ENCODE results near the gene SPATA31E1. TPM values are rescaled to one million over a fixed set of nuclear protein-coding genes. Genes with fewer than 3 reads are reported as not detected.
A peak's percentile ranks its signal among the peaks of the same experiment; 100 is the strongest.

Gene SPATA31E1
- total and polyA plus RNA-seq, 9 of the 15 experiments (the other 6 are each of a cell fraction or from before 2014, with no cell fraction given) = not detected

- Histone ChIP-seq H3K4me2 (ENCODE audit: insufficient read depth, low read length) (no peak overlapping the region), H3K27me3 (ENCODE audit: control insufficient read depth in 2 of 2, insufficient read depth in 2 of 2, low read length in 2 of 2) (peaks cover 0 to 9% of the 10 kb centered on the region in 2 experiments; a peak in 3 of 5 replicates), H3K27ac (ENCODE audit: extremely low read depth, low read depth, low read length) (no peak overlapping the region), H2AFZ (ENCODE audit: low read depth, low read length) (no peak overlapping the region), H3K9ac (ENCODE audit: insufficient read depth in 1 of 2, low read depth in 2 of 2, low read length in 2 of 2) (no peak overlapping the region), H4K20me1 (replicated peaks; ENCODE audit: control insufficient read depth, insufficient read depth, low read length) (no peaks in the 10 kb centered on the region), H3K79me2 (ENCODE audit: control insufficient read depth, insufficient read depth, low read length) (no peaks in the 10 kb centered on the region), H3K36me3 (ENCODE audit: control insufficient read depth, insufficient read depth, low read length) (no peaks in the 10 kb centered on the region), H3K9me1 (ENCODE audit: control insufficient read depth, insufficient read depth, low read length) (no peaks in the 10 kb centered on the region), H3K4me3 (no peak overlapping the region), H3K9me3 (replicated peaks; ENCODE audit: control insufficient read depth, insufficient read depth, low read depth, low read length) (no peaks in the 10 kb centered on the region), H3K4me1 (replicated peaks in 1 of 2; ENCODE audit: control insufficient read depth in 2 of 2, insufficient read depth in 2 of 2, low read length in 2 of 2) (peaks cover 0 to 4% of the 10 kb centered on the region in 2 experiments; a peak in 3 of 5 replicates)
- ChIA-PET CTCF (ENCODE audit: low intra/inter-chr PET ratio) (no interaction called here), POLR2A (no interaction called here)
- DNase-seq (ENCODE audit: extremely low read depth in 1 of 4, low spot score in 3 of 4) (no peak), FAIRE-seq (no peak), ATAC-seq (no peak)
- intact Hi-C loops (cut with micrococcal nuclease) (no loop called here), in situ Hi-C loops (cut with MboI) (no loop called here)
- TF ChIP-seq RNF219 (CRISPR knock-in tag; IDR thresholded peaks at IDR 0.05) (no peak), ZNF12 (CRISPR knock-in tag; IDR thresholded peaks at IDR 0.05) (no peak), EP300 (IDR thresholded peaks at IDR 0.05; ENCODE audit: low read length) (no peak), ZBTB11 (CRISPR knock-in tag; IDR thresholded peaks at IDR 0.05) (no peak), ZC3H8 (IDR thresholded peaks at IDR 0.05) (no peak), PHTF2 (CRISPR knock-in tag; IDR thresholded peaks at IDR 0.05) (no peak), PBX2 (CRISPR knock-in tag; IDR thresholded peaks at IDR 0.05; ENCODE audit: low read depth) (no peak), PBX2 (tag; conservative IDR thresholded peaks at IDR 0.05; ENCODE audit: low read depth) (0 out of 2 replicates have a peak, but pooled peaks have one; percentile 6), ZNF175 (CRISPR knock-in tag; IDR thresholded peaks at IDR 0.05; ENCODE audit: low read depth) (no peak), ZNF395 (CRISPR knock-in tag; IDR thresholded peaks at IDR 0.05) (no peak)
- WGBS (ENCODE audit: insufficient coverage, low coverage, missing lambda C conversion rate) = 4% methylated on average over 7 of the region's 7 CpGs
- no TSS peak for BruUV-seq (replicated peaks)
Observed at GRCh38 chr9:87874304-87874623, 8.4 kb upstream of the SPATA31E1 start.

All from K562 (cell line).